Hematopoietic multipotent progenitor cell treated with erythropoietin and hydrocortisone succinate and interleukin-3 and kit ligand, for 17 days (in vitro differentiated cells): Measurements from ENCODE around the gene ZMIZ1.

Source experiments
- DNase-seq: peaks from one replicate; pipeline ENCODE4 v3.0.0-alpha.2; 2015; ENCODE audit warnings: low spot score

ZMIZ1 gene

DNA sequence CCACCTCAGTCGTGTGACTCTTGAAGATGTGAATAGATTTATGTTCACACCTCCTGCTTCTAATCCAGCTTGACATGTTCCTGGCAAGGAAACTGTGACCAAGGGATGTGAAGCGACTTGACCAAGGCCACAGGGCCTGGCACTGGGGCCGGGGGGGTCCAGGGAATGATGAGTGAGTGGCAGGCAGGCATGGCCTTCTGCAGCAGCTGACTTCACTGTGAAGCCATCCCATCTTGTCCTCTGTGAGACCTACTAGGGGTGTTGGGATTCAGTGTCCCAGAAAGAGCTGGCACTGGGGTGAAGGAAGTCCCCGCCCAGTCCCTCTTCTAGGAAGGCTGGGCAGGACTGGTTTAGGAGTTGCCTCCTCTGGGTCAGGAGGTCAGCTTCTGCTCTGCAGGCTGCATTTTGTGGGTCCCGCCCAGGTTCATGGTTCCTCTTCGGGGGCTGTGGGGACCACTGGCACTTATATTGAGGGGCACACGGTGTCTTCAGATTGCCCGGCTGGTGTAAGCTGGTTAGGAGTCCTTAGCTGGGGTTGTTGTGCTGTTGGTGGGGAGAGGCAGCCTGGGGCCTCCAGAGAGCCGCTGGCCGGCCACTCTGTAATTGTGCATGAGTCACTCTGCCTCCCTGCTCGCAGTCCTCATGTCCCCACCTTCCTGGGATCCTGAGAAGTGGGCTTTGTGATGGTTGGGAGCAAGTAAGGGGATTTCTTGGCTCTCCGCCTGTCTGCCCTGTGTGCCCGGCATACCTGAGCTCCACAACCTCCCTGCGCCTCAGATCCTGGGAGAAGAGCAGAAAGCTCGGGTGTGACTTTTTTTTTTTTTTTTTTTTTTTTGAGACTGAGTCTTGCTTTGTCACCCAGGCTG, 11.0 kb downstream of the ZMIZ1 start:
- DNase-seq, result no peak

DNA sequence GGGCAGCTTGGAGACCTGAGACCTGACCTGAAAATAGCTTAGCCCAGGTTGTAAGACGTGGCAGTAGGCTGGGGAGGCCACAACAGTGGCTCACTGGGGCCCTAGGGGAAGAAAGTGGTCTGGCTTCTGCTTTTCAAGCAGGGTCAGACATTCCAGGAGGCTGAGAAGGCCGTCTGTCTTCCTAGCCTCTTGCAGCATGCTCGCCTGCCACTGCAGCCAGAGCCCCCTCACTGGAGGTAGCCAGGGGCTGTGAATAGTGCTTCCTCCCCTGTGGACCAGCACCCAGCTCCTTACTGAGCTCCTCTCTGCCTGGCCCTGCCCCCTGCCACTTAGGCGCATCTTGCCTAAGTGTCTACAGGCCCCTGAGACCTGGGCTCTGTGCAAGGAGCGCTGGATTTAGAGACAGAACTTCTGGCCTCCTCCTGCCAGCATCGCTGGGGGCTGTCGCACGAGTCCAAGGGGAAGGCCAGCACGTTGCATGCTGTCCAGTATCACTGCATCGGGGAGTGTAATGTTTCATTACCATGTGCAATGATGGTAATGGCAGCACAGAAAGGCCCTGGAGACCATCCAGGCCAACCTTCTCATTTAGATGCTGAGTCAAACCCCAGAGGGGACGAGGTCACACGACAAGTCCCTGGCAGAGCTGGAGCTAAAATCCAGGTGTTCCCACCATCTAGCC, 12.7 kb downstream of the ZMIZ1 start:
- no peak for DNase-seq

DNA sequence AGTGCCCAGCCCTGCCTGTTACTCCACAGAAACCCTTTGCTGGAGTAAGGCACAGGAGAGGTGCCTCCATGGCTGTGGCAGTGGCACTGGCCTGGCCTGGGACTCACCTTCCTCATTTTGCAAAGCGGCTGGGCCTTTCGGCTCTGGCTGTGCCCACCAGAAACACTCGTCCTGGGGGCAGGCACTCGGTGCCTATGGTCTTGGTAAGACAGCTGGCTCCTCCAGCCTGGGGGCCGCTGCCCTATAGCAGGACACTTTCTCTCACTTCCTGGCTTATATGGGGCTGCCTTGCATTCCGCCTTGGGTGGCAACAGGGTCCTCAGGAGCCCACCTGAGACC, 13.2 kb downstream of the ZMIZ1 start:
- DNase-seq, result no peak

DNA sequence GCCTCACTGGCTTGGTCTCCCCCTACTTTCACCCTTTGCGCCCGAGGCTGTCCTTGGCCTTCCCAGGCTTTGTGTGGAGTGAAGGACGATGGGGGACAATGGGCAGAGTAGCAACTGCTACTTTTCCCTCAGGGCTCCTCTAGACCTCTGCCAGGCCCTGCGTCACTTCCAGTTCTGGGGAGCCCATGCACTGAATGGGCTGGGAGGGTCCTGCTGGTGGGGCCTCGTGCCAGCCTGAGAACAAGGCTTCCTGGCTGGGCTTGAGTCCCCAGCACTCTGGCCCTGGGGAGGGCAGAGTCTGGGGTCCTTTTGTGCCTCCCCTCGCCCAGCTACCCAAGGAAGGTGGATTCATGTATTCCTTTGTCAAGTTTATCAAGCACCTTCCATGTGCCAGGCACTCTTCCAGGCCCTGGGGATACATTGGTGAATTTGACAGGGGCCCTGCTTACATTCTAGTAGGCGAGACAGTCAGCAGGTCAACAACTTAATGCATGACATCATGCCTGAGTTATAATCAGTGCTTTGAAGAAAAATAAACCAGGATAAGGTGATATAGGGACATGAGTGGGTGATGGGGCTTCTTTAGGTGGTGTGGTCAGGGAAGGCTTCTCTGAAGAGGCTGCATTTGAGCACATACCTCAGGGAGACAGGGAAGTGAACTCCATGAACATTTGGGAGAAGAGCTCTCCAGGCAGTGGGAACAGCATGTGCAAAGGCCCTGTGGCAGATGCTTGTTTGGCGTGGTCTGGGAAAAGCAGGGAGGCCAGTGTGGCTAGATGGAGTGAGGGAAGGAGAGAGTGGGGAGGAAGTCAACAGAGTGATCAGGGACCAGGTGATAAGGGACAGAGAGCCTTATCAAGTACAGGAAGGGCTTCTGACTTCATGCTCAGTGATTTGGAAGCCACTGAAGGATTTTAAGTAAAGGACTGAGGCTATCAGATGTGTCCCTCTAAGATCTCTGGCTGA, 14.1 kb downstream of the ZMIZ1 start:
- no peak for DNase-seq

DNA sequence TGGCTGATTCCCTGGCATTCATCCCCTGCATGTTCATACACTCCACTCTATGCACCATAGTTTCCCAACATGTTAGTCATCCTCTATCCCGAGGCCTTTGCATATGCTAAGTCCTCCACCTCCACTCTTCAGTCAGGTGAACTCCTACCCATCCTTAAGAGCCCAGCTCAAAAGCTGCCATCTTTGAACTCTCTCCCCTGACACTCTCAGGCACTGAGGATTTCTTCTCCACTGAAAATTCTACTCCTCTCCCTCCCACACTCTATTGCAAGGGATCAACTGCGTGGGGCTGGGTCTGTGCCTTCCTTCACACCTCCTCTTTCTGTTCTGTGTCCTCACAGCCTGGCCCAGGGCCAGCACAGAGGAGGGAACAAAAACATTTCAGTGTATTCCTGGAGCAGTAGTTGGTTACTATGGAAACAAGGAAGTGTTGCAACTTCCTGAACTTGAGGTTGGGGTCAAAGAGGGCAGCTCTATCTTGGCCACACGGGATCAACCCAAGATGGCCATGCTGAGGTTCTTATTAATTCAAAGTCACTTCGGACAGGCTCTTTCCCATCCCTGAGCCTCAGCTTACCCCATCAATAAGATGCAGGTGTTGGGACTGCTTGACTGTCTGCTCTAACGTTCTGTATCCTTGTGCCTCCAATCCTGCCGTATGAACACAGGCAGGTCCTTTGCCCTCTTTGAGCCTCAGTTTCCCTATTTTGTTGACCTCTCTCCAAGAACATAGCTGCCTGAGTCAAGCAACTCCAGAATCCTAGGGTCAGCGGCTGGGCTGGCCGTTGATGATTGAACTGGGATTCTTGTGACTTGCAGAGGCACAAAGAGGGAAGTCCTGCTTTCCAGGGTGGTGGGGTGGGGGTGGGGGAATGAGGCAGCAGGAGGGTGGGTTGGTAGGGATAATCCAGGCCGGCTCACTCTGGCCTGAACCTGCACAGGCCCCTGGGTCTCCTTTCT, 15.5 kb downstream of the ZMIZ1 start:
- DNase-seq, result no peak

DNA sequence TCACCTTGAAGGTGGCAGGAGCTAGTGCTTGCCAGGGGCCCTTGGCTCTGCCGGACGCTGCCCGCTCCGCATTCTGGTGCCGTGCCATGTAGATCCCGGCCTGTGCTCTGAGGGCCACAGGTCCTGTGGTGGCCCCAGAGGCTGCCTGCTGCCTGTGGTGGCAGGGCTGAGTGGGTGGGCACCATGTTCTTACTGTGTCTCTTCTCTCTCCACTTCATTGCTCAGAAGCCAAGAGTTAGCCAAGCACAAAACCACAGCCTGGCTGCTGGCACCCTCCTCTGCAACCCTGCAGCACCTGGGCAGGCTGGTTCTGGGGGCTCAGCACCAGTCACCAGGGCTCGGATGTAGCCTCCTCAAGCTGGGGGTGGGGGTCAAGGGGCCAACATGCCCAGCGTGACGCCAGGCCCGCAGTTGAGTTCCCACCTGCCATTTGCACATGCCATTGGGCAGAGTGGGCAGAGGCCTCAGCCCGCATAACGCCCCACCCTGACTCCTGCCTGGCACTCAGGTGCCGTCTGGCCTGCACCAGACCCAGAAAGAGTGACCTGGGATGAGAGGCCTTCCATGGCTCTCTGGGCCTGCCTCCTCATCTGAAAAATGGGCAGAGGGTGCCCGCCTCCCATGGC, 16.3 kb downstream of the ZMIZ1 start:
- DNase-seq, result no peak

DNA sequence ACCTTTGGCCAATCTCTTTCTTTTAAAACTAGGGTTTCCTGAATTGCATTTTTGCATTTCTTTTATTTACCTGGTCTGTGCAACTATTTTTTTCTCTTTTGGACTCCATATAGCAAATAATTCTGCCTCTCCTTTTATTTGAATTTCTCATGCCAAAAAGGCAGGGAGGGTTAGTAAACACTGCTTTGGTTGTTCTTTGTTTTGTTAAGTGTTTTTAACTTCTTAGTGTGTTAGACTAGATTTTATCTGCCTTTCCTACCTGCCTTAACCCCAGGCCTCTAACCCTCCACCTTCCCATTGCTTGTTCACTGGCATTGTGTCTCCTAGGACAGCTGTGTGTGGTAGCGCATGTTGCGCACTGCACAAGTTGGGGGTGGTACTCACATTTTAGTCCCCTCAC, 18.1 kb downstream of the ZMIZ1 start:
- DNase-seq, result no peak

DNA sequence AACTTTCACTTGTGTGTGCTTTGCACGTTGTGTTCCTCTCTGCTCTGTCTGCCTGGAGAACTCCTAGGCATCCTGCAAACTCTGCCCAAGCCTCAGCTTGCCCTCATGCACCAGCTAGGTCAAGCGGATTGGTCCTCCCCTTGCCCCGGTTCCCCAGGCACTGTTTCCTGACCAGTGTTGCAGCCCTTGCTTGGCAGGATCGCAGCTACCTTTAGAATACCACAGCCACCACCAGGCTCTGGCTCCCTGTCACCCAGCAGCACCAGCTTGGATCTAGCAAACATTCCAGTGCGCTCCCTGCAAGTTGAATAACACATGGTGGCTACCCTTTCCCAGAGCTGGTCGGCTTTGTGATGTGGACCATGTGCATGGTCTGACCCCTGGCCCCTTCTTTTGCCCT, 19.0 kb downstream of the ZMIZ1 start:
- DNase-seq, result no peak

DNA sequence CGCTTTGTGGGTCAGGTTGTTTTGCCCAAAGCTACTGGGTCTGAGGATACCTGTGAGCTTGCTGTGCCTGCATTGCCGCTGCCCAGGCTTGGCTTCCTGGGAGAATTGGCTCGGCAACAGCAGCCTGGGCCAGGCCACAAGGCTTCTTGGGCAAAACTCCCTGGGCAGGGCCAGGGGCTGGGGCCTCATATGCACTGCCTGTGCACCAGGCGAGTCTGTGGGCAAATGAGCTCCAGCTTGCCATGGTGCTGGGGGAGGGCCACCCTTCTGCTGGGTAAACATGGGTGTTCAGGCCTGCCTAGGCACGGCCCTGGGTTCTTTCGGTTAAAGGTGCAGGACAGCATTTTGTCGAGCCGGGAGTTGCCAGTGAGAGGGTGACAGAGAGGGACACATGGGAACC, 19.4 kb downstream of the ZMIZ1 start:
- DNase-seq, result no peak

DNA sequence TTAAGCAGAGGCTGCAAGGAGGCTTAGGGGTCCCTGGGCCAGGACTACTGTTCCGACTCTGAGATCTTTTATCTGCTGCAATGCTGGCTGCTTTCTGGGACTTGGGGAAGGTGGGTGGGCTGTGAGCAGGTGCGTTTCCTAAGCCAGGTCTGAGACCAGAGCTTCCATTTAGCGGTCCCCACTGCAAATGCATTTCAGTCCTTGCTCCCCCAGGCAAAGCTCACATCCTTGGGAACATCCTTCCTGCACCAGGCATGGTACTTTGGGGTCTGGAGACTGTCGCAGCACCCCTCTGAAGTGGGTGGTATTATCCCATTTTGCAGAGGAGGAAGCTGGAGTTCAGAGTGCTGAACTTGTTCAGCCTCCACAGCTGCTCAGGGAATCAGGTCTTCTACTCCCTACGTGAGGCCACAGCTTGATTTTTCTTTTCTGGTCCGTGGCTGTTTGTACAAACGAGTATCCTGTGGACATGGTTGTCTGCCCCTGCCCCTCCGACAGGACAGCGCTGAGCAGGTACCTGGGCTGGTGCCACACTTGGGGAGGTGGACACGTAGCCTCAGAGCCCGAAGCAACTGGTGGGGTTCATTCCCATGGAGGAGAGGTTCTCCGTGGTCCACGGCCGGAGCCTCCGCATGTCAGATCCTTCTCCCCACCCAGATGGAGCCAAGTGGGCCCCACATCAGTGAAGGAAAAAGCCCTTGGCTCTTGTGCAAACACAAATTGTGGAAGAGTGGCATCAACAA, 20.0 kb downstream of the ZMIZ1 start:
- DNase-seq, result no peak

DNA sequence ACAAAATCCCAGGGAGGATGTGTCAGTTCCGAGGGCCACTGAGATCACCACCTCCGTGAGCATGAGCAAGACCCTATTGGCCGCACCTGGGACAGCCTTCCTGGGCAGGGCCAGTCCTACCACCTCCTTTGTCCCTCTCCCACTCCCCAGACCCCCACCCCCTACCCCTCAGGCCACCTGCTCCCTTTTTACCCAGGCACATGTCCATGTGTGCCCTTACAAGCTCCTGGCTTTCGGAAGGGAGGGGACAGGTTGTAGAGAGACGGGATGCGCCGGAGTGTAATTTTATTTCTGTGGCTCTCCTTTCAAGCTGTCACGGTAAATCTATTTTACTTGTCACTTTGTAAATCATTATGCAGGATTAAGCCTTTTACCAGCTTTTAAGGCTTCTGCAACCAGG, 20.9 kb downstream of the ZMIZ1 start:
- no peak for DNase-seq

DNA sequence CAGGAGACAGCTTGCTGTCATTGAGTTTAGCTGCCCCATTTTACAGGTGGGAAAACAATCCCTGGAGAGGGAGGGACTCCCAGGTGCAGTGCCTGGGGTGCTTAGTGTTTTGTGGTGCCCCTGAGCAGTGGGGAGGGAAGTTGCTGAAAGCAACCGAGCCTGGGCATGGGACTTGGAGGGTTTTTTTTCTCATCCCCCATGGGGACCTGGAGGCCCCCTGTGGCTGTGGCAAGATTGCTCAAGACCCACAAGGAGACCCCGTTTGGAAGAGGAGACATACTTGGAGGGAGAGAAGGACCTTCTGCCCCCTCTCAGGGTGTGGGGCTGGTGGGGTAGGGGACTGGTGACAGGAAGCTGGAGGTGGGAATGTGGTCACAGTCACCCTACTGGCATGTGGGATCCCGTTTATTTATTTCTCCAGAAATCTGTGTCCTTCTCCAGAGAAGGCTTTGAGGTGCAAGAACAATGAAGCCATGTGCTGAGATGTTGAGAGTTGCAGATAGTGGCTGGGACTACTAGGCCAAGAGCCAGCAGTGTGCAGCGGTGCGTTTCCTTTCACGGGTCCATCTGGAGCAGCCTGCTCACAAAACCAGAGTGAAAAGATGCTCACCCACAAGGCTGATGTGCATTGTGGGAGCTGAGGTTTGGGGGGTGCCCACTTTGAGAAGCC, 21.5 kb downstream of the ZMIZ1 start:
- DNase-seq, result no peak

DNA sequence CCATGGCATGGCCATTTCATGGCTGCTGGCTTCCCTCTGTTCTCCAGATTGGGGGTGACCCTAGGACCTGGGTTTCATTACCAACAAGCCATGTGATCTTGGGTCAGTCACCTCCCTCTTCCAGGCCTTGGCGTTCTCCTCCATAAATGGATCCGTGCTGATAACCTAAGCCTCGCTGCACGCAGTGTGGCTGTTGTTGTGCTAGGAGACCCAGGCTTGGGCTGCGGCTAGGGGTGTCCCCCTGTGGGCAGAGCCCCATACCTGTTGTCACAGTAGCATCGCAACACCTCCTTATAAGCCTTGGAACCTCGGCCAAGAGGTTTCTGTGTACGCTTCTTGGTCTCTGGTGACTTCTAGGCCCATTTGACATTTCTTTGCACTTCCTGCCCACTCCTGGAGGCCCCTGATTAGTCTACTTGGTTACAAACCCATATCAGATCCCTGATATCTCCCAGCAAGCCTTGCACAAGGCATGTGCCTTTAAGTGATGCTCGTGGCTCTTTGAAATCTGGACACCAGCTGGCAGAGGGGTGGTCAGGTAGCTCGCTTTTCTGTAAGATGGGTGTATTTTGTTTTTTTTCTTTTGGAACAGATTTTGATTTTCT, 23.6 kb downstream of the ZMIZ1 start:
- DNase-seq, result peak; percentile 21

DNA sequence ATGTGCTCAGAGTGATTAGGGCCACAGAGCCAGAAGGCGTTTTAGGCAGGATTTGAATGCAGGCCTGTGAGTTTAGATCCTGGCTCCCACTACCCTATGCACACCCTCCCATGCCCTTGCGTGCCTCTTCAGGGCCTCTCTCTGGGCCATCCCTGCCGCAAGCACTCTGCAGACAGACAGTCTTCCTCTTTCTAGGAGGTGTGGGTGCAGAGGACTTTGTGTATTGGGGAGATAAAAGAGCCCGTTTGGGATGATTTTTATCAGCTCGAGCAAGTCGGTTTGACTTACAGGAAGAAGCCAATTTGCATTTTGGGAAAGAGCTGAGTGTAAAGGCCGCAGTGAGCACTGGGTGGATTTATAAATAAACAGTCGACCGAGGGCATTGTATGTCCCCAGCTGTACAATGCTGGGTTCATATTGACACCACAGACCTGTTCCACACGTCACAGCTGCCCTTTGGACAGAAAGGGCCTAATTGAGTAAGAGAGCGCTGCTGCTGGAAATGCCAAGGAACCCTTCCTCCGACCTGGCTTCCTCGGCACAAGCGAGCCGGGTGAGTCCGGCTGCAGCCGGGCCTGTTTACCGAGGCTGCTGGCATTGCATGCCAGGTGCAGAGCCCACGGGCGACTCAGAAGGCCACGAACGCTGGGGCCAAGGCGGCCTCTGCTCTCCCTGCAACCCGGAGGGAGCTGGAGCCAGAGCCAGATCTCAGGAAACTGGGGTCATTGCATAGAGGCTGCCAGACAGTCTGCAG, 25.1 kb downstream of the ZMIZ1 start:
- DNase-seq, result peak; percentile 13

DNA sequence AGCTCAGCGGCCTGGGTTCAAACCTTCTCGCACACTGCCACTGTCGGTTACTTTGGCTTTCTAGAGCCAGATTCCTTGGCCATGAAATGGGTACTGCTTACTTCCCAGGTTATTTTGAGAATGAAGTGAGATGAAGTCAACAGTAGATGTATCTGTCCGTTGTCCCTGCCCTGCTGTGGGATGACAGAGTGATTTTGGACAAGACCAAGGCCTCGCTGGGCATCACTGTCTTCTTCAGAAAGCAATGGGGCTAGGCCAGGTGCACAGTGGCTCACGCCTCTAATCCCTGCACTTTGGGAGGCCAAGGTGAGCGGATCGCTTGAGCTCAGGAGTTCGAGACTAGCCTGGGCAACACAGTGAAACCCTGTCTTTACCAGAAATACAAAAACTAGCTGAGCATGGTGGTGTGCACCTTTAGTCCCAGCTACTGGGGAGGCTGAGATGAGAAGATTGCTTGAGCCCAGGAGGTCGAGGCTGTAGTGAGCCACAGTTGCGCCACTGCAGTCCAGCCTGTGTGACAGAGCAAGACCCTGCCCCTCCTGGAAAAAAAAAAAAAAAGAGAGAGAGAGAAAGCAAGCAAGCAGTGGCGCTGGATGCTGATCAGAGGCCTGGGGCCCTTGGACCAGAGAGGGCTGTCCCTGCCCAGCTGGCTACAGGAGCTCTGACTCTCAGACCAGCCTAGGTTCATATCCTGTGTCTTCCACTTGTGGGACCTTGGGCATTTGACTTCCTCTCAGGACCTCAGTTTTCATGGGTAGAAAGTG, 25.8 kb downstream of the ZMIZ1 start:
- DNase-seq, result no peak

DNA sequence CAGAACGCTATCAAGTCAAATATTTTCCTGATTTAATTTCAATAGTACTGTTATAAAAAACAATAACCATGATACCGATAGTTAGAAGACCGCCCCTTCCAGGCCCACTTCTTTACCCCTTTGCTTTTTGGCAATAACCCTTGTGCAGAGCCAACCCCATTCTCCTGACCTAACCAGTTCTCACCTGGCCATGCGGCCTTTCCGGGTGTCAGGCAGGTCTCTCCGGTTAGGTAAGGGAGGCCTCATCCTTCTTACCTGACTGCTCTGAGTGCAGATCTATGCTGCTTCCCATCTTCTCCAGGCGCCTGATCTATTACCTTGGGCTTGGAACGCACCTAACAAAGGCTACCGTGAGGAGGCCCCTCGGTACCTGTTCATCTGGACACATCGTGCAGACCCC, 26.6 kb downstream of the ZMIZ1 start:
- DNase-seq, result no peak

DNA sequence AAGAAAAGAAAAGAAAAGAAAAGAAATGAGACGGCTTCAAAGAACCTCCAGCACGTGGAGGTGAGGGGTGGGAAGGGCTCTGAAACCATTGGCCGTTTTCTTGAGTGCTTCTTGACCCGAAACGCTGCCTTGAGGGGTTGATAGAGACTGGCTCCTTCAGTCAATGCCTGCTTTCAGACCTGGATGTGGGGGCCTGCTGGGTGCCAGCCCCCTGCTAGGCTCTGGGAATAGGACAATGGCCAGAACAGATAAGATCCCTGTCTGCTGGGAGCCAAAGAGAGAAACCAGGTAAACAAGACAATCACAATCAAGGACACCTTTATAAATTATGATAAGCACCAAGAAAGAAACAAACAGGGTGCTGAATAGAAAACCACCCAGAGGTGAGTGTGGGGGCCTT, 27.7 kb downstream of the ZMIZ1 start:
- no peak for DNase-seq
